Transverse colon (tissue), 3 donors: ENCODE measurements around the gene ZDHHC14.

Experiments used
- CTCF ChIP-seq, 5 experiments: fragments of 200-600 bp in 3 of 5; fragments of 450-650 bp in 2 of 5; sonication (generic) in 3 of 5; IDR thresholded peaks; 1 replicate in 2 of 5; 2 replicates in 3 of 5; pipeline ENCODE4 v1.5.1; 2016 to 2017; ENCODE audit warnings: antibody characterized with exemption in 5 of 5, inconsistent platforms in 3 of 5, mild to moderate bottlenecking in 2 of 5, moderate library complexity in 1 of 5
- POLR2A ChIP-seq: fragments of 450-650 bp; IDR thresholded peaks from one replicate; pipeline ENCODE4 v1.6.1; 2016; ENCODE audit warnings: antibody characterized with exemption, mild to moderate bottlenecking, moderate library complexity

DNA sequence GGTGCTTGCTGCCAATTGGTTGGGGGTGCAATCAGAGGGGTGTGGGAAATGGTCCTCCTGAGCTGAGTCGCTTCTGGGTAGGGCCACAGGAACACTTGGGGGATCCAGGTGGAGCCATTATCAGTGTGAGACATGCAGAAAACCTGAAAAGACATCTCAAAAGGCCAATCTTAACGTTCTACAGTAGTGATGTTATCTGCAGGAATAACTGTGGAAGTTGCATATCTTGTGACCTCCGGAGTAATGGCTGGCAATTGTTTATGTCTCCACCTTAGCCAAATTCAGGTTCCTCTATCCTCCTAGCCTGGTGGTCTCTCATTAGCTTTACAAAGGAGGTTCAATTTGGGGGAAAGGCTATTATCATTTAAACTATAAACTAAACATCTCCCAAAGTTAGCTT lies 327.2 kb downstream of the ZDHHC14 start:
- TF ChIP-seq CTCF (IDR thresholded peaks at IDR 0.05) (no peak), POLR2A (no peak)
